AG04450 (cell line): ENCODE data around the gene HEPHL1. TPM values are rescaled to one million over a fixed set of nuclear protein-coding genes. Genes with fewer than 3 reads are reported as not detected.

Source experiments
- CTCF ChIA-PET: fragments of 300-600, 350-600 bp; formaldehyde crosslinking; extraction: SDS; loops from one replicate; lab custom pipeline; 2022; ENCODE audit warnings: antibody characterized with exemption, inconsistent platforms; lab: Charles Lee
- POLR2A ChIA-PET: fragments of 350-600 bp; formaldehyde crosslinking; extraction: SDS; loops from one replicate; lab custom pipeline; 2021; ENCODE audit warnings: antibody characterized with exemption, inconsistent platforms; lab: Yijun Ruan, JAX
- DNase-seq: peaks from one replicate; pipeline ENCODE4 v3.0.0-alpha.2; 2011; ENCODE audit warnings: low read depth, low spot score
- H3K27ac ChIP-seq: one replicate; pipeline ENCODE4 v1.5.1; 2012; ENCODE audit warnings: low read depth, low read length, control low read depth
- H3K27me3 ChIP-seq: one replicate; pipeline ENCODE4 v1.6.0; 2012; ENCODE audit warnings: low read length; ENCODE audit not compliant: control insufficient read depth, insufficient read depth
- H3K4me3 ChIP-seq: 2 replicates; pipeline ENCODE4 v1.5.1; 2011; ENCODE audit warnings: mild to moderate bottlenecking, low read depth, low read length, control low read depth
- H3K9me3 ChIP-seq: 2 replicates; pipeline ENCODE4 v1.5.1; 2012; ENCODE audit warnings: low read length; ENCODE audit not compliant: control insufficient read depth, insufficient read depth
- polyA plus RNA-seq: library from polyadenylated mRNA; depleted of rRNA; stranded (reverse); fragments of >200 nt; gene quantifications from 2 replicates; pipeline ENCODE4 v1.2.3, GENCODE V29; 2011
- TF ChIP-seq, protein P1 (sequence below): IDR thresholded peaks from 2 replicates; pipeline ENCODE4 v1.5.1; 2011; ENCODE audit warnings: low read depth, low read length, control low read depth, inconsistent platforms

The HEPHL1 gene
- polyA plus RNA-seq, 1 experiment, result 0.02 TPM

- DNase-seq, result no peak
- no peak overlapping the region for H3K27ac ChIP-seq
- ChIA-PET CTCF (interaction anchor here (2.0 kb wide), 1 partner anchor 66 kb away, joined by 4 read pairs; no protein-coding TSS in a partner anchor), POLR2A (no interaction called here)
- H3K27me3 ChIP-seq, result no peaks in the 10 kb centered on the region
- no peaks in the 10 kb centered on the region for H3K9me3 ChIP-seq
- no peak overlapping the region for H3K4me3 ChIP-seq
- TF ChIP-seq, protein P1, sequence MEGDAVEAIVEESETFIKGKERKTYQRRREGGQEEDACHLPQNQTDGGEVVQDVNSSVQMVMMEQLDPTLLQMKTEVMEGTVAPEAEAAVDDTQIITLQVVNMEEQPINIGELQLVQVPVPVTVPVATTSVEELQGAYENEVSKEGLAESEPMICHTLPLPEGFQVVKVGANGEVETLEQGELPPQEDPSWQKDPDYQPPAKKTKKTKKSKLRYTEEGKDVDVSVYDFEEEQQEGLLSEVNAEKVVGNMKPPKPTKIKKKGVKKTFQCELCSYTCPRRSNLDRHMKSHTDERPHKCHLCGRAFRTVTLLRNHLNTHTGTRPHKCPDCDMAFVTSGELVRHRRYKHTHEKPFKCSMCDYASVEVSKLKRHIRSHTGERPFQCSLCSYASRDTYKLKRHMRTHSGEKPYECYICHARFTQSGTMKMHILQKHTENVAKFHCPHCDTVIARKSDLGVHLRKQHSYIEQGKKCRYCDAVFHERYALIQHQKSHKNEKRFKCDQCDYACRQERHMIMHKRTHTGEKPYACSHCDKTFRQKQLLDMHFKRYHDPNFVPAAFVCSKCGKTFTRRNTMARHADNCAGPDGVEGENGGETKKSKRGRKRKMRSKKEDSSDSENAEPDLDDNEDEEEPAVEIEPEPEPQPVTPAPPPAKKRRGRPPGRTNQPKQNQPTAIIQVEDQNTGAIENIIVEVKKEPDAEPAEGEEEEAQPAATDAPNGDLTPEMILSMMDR, result no peak
These were observed 83.6 kb downstream of the HEPHL1 start for GRCh38 chr11:94104734-94105133.

DNA sequence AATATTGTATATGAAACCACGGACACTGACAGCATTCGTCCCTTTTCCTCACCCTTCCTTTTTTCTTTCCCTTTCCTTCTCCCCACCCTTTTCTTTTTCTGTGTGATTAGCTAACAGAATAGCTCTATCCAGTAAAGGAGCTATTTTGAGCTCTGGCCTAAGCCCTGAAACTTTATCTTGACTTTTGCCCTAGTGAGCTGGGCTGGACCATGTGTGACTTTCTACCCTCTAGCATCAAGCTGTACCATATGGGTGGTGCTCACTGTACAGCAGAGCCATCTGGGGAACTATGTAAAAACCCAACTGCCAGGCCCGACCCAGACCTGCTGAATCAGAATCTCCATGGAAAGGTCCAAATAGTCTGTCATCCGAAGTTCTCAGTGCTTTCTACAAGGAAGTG is 85.6 kb downstream of the HEPHL1 start:
- H3K27me3 ChIP-seq, result no peaks in the 10 kb centered on the region
- ChIA-PET POLR2A (no interaction called here), CTCF (interaction anchor here (2.0 kb wide), 1 partner anchor 65 kb away, joined by 4 read pairs; no protein-coding TSS in a partner anchor)
- TF ChIP-seq, protein P1, result no peak
- H3K9me3 ChIP-seq, result no peaks in the 10 kb centered on the region
- DNase-seq, result no peak
- no peak overlapping the region for H3K4me3 ChIP-seq
- no peak overlapping the region for H3K27ac ChIP-seq

GRCh38 chr11:94107363-94107762 is 86.2 kb downstream of the HEPHL1 start:
- ChIA-PET CTCF (no interaction called here), POLR2A (no interaction called here)
- H3K27ac ChIP-seq, result no peak overlapping the region
- DNase-seq, result no peak
- no peaks in the 10 kb centered on the region for H3K27me3 ChIP-seq
- H3K9me3 ChIP-seq, result no peaks in the 10 kb centered on the region
- no peak overlapping the region for H3K4me3 ChIP-seq
- TF ChIP-seq, protein P1, result 0 out of 2 replicates have a peak, but pooled peaks have one; percentile 18

DNA sequence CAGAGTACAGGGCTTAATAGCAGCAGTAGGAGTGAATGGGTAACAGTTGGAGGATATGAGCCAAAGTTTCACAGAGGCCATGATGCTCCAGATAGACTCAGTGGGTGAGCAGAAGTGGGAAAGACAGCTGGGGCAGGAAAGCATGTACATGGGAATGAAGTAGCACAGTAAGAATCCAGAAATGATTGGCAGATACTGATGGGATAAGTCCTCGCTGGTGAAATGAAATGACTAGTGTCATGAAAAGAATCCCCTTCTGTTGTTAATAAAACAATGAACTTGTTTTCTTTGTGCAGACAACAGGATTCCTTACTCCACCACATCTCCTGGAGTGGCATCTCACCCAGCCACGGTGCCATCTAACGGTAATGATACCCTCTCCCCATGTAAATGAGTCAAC is 90.1 kb downstream of the HEPHL1 start:
- TF ChIP-seq, protein P1, result no peak
- ChIA-PET POLR2A (no interaction called here), CTCF (interaction anchor here (0.6 kb wide), 1 partner anchor 420 kb away, joined by 5 read pairs; no protein-coding TSS in a partner anchor)
- H3K4me3 ChIP-seq, result no peak overlapping the region
- DNase-seq, result no peak
- no peaks in the 10 kb centered on the region for H3K27me3 ChIP-seq
- H3K9me3 ChIP-seq, result no peaks in the 10 kb centered on the region
- H3K27ac ChIP-seq, result no peak overlapping the region

- Histone ChIP-seq H3K27ac (no peak overlapping the region), H3K27me3 (no peaks in the 10 kb centered on the region), H3K4me3 (no peak overlapping the region), H3K9me3 (no peaks in the 10 kb centered on the region)
- TF ChIP-seq, protein P1, result no peak
- DNase-seq, result no peak
- POLR2A ChIA-PET, result no interaction called here
- CTCF ChIA-PET, result interaction anchor here (0.6 kb wide), 1 partner anchor 57 kb away, joined by 3 read pairs; no protein-coding TSS in a partner anchor
These were observed 90.5 kb downstream of the HEPHL1 start for GRCh38 chr11:94111660-94112059.
